Measurements from ENCODE around the gene FAM131B.
"Not testable (repeated sequence)": the region's sequence is repeated elsewhere in the genome, so short reads cannot be mapped to it uniquely, and the experiment has no call there.

Gene FAM131B

DNA sequence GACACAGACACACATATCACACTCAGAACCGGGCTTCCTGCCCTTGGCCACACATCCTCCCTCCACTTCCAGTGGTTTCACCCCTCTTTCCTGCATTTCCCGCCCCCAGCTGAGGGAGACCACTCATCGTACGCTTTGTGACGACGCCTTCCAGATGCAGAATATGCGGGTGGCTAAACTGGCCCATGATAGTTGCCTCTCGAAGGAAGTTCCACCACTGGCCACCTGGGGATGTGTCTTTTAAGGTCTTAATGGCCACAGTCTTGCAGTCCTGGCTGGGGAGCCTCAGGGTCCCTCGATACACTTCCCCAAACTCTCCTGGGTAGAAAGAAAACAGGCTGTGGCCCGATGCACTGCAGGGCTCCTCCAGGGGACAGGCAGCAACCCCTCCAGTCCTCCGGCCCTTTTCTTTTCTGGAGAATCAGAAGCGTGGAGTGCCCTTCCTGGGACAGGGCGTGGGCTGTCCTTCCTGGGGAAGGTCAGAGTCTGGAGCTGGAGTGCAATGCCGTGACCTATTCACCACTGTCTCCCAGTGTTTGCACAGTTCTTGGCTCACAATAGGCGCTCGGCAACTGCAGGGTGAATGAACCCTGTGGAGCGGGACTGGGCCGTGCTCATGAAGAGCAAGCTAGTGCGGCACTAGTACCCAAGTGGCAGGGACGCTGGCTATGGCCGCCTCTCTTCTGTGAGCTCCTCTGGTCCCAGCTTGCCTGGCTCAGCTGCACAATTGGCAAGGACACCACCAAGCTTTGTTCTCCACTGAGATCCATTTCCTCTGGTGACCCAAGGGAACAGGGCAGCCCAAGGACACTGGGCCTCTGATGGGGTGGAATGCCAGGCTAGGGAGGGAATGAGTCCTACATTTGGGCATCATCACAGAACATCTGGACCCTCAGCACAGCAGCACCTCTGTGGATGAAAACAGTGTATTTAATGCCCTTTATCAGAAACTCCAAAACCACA is 33.0 kb upstream of the FAM131B start:
- DNase-seq (ENCODE audit: low read depth in 2 of 3, low spot score in 1 of 3): no peak

DNA sequence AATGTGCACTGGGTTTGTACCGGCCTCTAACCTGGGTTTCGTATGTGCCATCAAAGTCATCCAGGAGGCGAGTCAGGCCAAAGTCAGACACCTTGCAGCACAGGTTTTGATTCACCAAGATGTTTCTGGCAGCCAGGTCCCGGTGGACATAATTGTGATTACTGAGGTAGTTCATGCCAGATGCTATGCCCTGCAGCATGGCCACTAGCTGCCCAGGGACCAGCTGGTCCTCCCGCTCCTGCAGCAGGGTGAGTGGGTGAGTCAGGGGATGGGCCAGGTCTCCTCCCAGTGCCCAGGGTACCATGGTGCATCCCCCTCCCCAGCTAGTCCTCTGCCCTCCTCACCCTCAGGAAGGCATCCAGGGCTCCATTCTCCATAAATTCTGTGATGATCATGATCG is 32.3 kb upstream of the FAM131B start:
- DNase-seq (ENCODE audit: low read depth in 2 of 3, low spot score in 1 of 3): no peak

DNA sequence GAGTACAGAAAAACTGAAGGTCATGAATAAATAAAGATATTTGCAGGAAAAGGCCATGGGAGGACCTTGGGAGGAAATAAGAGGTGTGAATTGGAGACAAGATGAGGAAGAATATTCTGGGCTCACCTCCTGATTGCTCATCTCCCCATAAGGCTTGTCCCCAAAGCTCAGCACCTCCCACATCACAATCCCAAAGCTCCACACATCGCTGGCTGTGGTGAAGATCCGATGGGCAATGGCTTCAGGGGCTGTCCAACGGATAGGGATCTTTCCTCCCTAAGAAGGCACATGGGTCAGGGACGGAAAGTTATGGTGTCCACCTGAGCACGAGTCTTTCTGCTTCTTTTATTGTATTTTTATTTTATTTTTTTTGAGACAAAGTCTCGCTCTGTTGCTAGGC is 31.6 kb upstream of the FAM131B start:
- DNase-seq (ENCODE audit: low read depth in 2 of 3, low spot score in 1 of 3): no peak

- DNase-seq (ENCODE audit: low read depth in 2 of 3, low spot score in 1 of 3): no peak
Observed at GRCh38 chr7:143393267-143394041, 30.9 kb upstream of the FAM131B start.

DNA sequence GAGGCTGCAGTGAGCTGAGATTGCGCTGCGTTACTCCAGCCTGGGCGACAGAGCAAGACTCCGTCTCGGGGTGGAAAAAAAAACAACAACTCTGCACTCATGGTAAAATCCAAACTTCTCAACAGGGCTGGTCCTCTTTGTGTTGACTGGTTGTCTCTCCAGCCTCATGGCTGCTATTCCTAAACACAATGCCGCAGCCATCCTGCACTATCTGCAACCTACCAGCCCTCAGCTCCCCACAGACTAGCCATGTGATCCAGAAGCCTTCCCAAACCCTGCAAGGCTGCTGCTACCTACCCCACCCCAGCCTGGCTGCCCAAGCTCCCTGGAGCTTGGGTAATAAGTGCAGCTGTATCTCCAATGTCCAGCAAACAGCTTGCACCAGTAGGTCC is 30.4 kb upstream of the FAM131B start:
- no peak for DNase-seq (ENCODE audit: low read depth in 2 of 3, low spot score in 1 of 3)

DNA sequence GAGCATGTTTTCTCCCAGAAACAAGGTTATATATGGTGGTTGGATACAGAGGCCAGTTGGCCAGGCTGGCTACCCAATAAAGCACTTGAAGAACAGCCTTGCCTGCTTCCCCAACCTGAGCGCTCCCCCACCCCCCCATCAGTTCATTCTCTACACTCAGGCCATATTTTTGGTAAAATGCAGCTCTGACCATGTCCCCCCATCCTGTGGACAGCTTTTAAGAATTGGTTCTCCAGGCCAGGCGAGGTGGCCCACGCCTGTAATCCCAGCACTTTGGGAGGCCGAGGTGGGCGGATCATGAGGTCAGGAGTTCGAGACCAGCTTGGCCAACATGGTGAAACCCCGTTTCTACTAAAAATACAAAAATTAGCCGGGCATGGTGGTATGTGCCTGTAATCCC is 29.9 kb upstream of the FAM131B start:
- not testable (repeated sequence) for DNase-seq (ENCODE audit: low read depth in 2 of 3, low spot score in 1 of 3)

GRCh38 chr7:143391462-143392404 is 29.2 kb upstream of the FAM131B start:
- DNase-seq (ENCODE audit: low read depth in 2 of 3, low spot score in 1 of 3): no peak

GRCh38 chr7:143390773-143391317 is 28.3 kb upstream of the FAM131B start:
- no peak for DNase-seq (ENCODE audit: low read depth in 2 of 3, low spot score in 1 of 3)

DNA sequence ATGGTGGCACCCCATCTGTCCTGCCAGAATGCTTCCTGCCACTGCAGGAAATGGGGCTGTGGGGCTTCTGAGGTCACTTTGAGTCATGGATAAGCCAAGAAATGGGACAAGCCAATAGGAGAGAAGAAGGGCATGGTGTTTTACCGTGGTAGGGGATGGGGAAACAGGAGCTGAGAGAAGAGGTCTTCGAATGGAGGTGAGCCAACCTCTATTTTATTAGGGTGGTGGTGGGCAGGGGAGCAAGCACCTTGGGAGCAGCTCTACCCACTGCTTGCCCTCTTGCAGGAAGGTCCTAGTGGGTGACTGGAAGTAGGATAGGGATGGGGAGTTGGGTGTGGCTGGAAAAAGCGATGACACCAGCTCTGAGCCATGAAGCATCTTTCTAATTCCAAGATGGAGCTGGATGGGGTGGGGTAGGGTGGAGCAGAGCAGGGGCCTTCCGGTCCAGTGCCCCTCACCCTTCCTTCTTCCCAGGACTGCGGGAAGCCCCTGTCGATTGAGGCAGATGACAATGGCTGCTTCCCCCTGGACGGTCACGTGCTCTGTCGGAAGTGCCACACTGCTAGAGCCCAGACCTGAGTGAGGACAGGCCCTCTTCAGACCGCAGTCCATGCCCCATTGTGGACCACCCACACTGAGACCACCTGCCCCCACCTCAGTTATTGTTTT is 27.7 kb upstream of the FAM131B start:
- DNase-seq (ENCODE audit: low read depth in 2 of 3, low spot score in 1 of 3): no peak

DNA sequence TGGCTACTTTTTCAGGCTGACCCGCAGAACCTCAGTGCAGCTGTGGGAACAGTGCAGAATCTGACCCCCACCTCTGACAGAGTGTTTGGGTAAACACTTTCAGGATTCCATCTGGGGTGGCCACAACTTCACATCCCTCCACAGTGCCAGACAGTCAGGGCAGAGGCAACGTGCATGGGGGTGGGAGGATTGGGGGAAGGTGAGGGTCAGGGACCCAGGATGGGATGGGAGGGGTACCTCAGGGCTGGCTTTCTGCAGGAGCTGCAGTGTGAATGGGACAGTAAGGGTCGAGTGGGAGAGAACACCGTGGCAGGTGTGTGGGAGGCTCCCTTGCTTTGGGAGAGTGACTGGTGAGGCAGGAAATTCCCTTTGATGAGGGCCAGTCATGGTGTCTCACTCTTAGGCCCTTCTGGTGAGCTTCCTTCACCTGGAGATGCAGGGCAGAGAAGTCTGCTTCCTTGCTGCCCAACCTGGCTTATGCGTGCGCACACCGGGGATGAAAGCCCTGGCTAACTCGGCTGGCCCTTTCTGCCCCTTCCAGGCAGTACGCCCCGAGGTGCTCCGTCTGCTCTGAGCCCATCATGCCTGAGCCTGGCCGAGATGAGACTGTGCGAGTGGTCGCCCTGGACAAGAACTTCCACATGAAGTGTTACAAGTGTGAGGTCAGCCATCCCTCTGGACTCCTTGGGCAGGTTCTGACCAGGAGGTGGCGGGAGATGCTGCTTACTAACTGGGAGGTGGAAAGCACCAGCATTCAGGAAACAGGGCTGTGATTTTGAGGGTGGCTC is 27.0 kb upstream of the FAM131B start:
- no peak for DNase-seq (ENCODE audit: low read depth in 2 of 3, low spot score in 1 of 3)

DNA sequence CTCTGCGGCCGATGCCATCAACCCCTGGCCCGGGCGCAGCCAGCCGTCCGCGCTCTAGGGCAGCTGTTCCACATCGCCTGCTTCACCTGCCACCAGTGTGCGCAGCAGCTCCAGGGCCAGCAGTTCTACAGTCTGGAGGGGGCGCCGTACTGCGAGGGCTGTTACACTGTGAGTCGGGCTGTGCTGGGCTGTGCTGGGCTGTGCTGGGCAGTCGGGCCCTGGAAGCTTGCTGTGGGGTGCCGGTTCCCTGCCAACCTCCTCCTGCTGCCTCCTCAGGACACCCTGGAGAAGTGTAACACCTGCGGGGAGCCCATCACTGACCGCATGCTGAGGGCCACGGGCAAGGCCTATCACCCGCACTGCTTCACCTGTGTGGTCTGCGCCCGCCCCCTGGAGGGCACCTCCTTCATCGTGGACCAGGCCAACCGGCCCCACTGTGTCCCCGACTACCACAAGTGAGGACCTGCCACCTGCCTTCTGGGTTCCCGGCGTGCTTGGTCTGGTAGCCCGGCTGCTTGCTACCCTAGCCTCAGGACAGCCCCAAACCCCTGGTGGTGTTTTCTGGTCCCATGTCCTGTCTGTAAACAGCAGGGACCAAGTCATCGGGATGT is 26.1 kb upstream of the FAM131B start:
- DNase-seq (ENCODE audit: low read depth in 2 of 3, low spot score in 1 of 3): no peak

DNA sequence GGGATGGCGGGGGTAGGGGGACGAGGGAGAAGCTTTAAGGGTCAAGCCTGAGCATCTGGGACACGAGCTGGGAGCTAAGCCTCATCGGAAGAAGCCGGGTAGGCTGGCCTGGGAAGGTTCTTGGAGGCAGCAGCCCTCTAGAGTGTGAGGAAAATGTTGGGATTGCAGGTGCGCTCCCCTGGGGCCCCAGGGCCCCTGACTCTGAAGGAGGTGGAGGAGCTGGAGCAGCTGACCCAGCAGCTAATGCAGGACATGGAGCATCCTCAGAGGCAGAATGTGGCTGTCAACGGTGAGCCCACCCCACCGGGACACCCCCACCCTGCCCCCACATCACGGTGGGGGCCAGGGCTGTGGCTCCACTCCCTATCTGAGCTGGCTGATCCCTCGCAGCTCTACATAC is 25.5 kb upstream of the FAM131B start:
- DNase-seq (ENCODE audit: low read depth in 2 of 3, low spot score in 1 of 3): no peak

DNA sequence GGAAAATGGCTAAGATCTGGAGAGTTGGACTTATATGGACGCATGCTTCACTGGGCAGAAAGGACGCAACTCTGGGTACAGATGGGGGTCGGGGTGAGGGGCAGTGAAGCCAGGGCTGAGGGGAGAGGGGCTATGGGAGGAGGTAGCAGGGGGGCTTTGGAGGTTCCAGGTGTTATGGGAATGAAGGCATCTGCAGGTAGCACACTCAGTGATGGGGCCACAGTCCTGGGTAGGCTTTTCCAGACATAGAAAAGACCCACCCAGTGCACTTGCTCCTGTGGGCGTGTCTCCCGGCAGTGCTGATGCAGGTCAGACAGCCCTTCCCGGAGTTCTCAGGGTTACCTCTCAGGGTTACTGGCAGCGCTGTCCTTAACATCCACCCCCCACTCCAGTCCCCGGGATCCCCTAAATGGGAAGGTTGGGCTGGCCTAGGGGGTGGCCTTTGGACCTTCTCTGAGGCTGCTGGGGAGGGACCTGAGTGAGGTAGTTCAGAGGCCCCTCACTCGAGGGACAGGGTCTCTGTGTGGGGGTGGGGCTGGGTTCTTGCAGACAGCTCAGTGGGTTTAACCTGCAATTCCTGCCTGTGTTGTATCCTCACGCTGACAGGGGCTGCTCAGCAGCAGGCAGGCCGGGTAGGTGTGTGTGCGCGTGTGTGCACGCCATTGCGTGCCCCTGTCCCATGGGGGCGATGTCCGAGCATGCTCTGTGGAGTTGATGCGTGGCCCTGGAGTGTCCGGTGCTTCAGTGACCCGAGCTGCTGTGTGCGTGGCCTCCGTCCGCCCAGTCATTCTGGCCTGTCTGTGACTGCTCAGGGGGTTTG is 24.9 kb upstream of the FAM131B start:
- no peak for DNase-seq (ENCODE audit: low read depth in 2 of 3, low spot score in 1 of 3)

GRCh38 chr7:143385891-143386781 is 23.6 kb upstream of the FAM131B start:
- no peak for DNase-seq (ENCODE audit: low read depth in 2 of 3, low spot score in 1 of 3)

- DNase-seq (ENCODE audit: low read depth in 2 of 3, low spot score in 1 of 3): no peak
Observed at GRCh38 chr7:143384661-143385631, 22.4 kb upstream of the FAM131B start.

- DNase-seq (ENCODE audit: low read depth in 2 of 3, low spot score in 1 of 3): no peak
Observed at GRCh38 chr7:143384148-143384547, 21.6 kb upstream of the FAM131B start.
